ENCODE data around the gene SLC7A1. TPM values are rescaled to one million over a fixed set of nuclear protein-coding genes. Genes with fewer than 3 reads are reported as not detected.

The SLC7A1 gene
- polyA plus RNA-seq, 3 donors: 0.89 to 2.2 (median 0.92) TPM

DNA sequence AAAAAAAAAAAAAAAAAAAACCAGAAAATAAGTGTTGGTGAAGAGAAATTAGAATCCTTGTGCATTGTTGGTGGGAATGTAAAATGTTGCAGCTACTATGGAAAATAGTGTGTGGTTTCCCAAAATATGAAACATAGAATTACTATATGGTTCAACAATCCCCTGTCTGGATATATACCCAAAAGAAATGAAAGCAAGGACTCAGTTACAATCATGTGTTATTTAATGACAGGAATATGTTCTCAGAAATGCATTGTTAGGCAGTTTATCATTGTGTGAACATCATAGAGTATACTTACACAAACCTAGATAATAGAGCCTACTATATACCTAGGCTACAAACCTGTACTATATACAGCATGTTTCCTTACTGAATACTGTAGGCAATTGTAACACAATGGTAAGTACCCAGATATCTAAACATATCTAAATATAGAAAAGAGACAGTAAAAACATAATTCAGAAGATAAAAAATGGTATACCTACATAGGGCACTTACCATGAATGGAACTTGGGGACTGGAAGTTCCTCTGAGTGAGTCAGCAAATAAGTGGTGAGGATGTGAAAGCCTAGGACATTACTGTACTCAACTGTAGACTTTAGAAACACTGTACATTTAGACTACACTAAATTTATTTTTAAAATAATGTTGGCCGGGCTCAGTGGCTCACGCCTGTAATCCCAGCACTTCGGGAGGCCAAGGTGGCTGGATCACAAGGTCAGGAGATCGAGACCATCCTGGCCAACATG is 25.7 kb upstream of the SLC7A1 start:
- no peaks in the 10 kb centered on the region for H3K4me1 ChIP-seq (ENCODE audit: control insufficient read depth in 1 of 2, insufficient read depth in 2 of 2, low read length in 2 of 2)
- no peaks in the 10 kb centered on the region for H3K79me2 ChIP-seq (ENCODE audit: insufficient read depth, low read length)
- H3K4me1 Mint-ChIP-seq: no peaks in the 10 kb centered on the region
- 70% methylated on average over 4 of the region's 4 CpGs for WGBS (ENCODE audit: insufficient coverage)
- H2AFZ ChIP-seq (ENCODE audit: insufficient read depth, low read depth, low read length, poor library complexity, severe bottlenecking): no peak overlapping the region
- peak in 1 of 3 donors; percentile 12 for DNase-seq
- H3K4me2 ChIP-seq (replicated peaks; ENCODE audit: extremely low read depth, low read length, poor library complexity, severe bottlenecking): no peak overlapping the region
- H3K27me3 ChIP-seq (ENCODE audit: control insufficient read depth in 2 of 2, insufficient read depth in 2 of 2, low read length in 2 of 2): no peaks in the 10 kb centered on the region
- no peak overlapping the region for H3K4me3 Mint-ChIP-seq
- H3K27ac Mint-ChIP-seq: no peak overlapping the region
- no peaks in the 10 kb centered on the region for H3K36me3 ChIP-seq (replicated peaks in 1 of 2; ENCODE audit: control insufficient read depth in 1 of 2, insufficient read depth in 2 of 2, low read length in 2 of 2)
- peaks cover 2 to 22% (median 11%) of the 10 kb centered on the region in 7 donors for H3K9me3 Mint-ChIP-seq
- TF ChIP-seq, protein P1, sequence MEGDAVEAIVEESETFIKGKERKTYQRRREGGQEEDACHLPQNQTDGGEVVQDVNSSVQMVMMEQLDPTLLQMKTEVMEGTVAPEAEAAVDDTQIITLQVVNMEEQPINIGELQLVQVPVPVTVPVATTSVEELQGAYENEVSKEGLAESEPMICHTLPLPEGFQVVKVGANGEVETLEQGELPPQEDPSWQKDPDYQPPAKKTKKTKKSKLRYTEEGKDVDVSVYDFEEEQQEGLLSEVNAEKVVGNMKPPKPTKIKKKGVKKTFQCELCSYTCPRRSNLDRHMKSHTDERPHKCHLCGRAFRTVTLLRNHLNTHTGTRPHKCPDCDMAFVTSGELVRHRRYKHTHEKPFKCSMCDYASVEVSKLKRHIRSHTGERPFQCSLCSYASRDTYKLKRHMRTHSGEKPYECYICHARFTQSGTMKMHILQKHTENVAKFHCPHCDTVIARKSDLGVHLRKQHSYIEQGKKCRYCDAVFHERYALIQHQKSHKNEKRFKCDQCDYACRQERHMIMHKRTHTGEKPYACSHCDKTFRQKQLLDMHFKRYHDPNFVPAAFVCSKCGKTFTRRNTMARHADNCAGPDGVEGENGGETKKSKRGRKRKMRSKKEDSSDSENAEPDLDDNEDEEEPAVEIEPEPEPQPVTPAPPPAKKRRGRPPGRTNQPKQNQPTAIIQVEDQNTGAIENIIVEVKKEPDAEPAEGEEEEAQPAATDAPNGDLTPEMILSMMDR (IDR thresholded peaks at IDR 0.05): no peak
- no peak overlapping the region for H3K27ac ChIP-seq (ENCODE audit: low read depth in 1 of 2, low read length in 2 of 2)
- intact Hi-C loops (cut with micrococcal nuclease): no loop called here
- no peaks in the 10 kb centered on the region for H3K36me3 Mint-ChIP-seq
- no peaks in the 10 kb centered on the region for H4K20me1 ChIP-seq (ENCODE audit: insufficient read depth, low read length)
- H3K4me3 ChIP-seq (replicated peaks in 1 of 3; ENCODE audit: low read depth in 2 of 3, low read length in 3 of 3): no peak overlapping the region
- no peak overlapping the region for H3K9ac ChIP-seq (ENCODE audit: insufficient read depth, low read length, poor library complexity, severe bottlenecking)
- H3K27me3 Mint-ChIP-seq (ENCODE audit: low read depth in 3 of 3): peaks cover 9 to 11% (median 9%) of the 10 kb centered on the region in 3 donors
- peaks cover 3 to 10% of the 10 kb centered on the region in 2 donors for H3K9me3 ChIP-seq (replicated peaks in 1 of 2; ENCODE audit: control insufficient read depth in 1 of 2, insufficient read depth in 1 of 2, low read length in 2 of 2)

- Histone ChIP-seq H3K4me3 (replicated peaks in 1 of 3; ENCODE audit: low read depth in 2 of 3, low read length in 3 of 3) (no peak overlapping the region), H4K20me1 (ENCODE audit: insufficient read depth, low read length) (no peaks in the 10 kb centered on the region), H3K36me3 (replicated peaks in 1 of 2; ENCODE audit: control insufficient read depth in 1 of 2, insufficient read depth in 2 of 2, low read length in 2 of 2) (no peaks in the 10 kb centered on the region), H3K79me2 (ENCODE audit: insufficient read depth, low read length) (no peaks in the 10 kb centered on the region), H3K27ac (ENCODE audit: low read depth in 1 of 2, low read length in 2 of 2) (no peak overlapping the region), H3K27me3 (ENCODE audit: control insufficient read depth in 2 of 2, insufficient read depth in 2 of 2, low read length in 2 of 2) (peaks cover 0 to 3% of the 10 kb centered on the region in 2 donors), H3K4me2 (replicated peaks; ENCODE audit: extremely low read depth, low read length, poor library complexity, severe bottlenecking) (no peak overlapping the region), H3K9me3 (replicated peaks in 1 of 2; ENCODE audit: control insufficient read depth in 1 of 2, insufficient read depth in 1 of 2, low read length in 2 of 2) (peaks cover 0 to 4% of the 10 kb centered on the region in 2 donors), H3K9ac (ENCODE audit: insufficient read depth, low read length, poor library complexity, severe bottlenecking) (no peak overlapping the region), H2AFZ (ENCODE audit: insufficient read depth, low read depth, low read length, poor library complexity, severe bottlenecking) (no peak overlapping the region), H3K4me1 (ENCODE audit: control insufficient read depth in 1 of 2, insufficient read depth in 2 of 2, low read length in 2 of 2) (no peaks in the 10 kb centered on the region)
- no peaks in the 10 kb centered on the region for H3K36me3 Mint-ChIP-seq
- intact Hi-C loops (cut with micrococcal nuclease): no loop called here
- no peak overlapping the region for H3K27ac Mint-ChIP-seq
- H3K4me3 Mint-ChIP-seq: no peak overlapping the region
- TF ChIP-seq, protein P1 (IDR thresholded peaks at IDR 0.05): no peak
- DNase-seq: no peak
- no peaks in the 10 kb centered on the region for H3K4me1 Mint-ChIP-seq
- peaks cover 3 to 16% (median 9%) of the 10 kb centered on the region in 7 donors for H3K9me3 Mint-ChIP-seq
- H3K27me3 Mint-ChIP-seq (ENCODE audit: low read depth in 3 of 3): peaks cover 5 to 11% (median 7%) of the 10 kb centered on the region in 3 donors
Observed at GRCh38 chr13:29619995-29620394, 24.5 kb upstream of the SLC7A1 start.

All from CD14-positive monocyte (primary cell).